ENCODE data around the gene KCNIP4. TPM values are rescaled to one million over a fixed set of nuclear protein-coding genes. Genes with fewer than 3 reads are reported as not detected.

KCNIP4 gene
- total and polyA plus RNA-seq, 2 of the 8 experiments (the other 6 are each of a cell fraction or from before 2014, with no cell fraction given), result 0.06 TPM; not detected in 1

- Histone ChIP-seq H3K9me3 (ENCODE audit: insufficient read depth in 2 of 2, low read depth in 1 of 2, low read length in 1 of 2) (no peaks in the 10 kb centered on the region), H3K4me2 (ENCODE audit: insufficient read depth in 1 of 2, low read depth in 2 of 2, low read length in 2 of 2) (no peak overlapping the region), H4K20me1 (replicated peaks in 1 of 2; ENCODE audit: control insufficient read depth in 1 of 2, insufficient read depth in 2 of 2, low read length in 2 of 2) (no peaks in the 10 kb centered on the region), H3K18ac (ENCODE audit: extremely low read depth, low read length) (no peak overlapping the region), H2BK20ac (ENCODE audit: low read length) (no peak overlapping the region), H3K14ac (ENCODE audit: insufficient read length) (no peak overlapping the region), H3K27ac (ENCODE audit: low read depth, low read length) (no peak overlapping the region), H2BK5ac (ENCODE audit: low read depth, low read length) (no peak overlapping the region), H2AK5ac (ENCODE audit: low read depth, low read length) (no peak overlapping the region), H2BK15ac (ENCODE audit: low read length) (no peak overlapping the region), H3K4ac (replicated peaks; ENCODE audit: insufficient read length, low read depth, low read length) (no peak overlapping the region), H4K8ac (ENCODE audit: extremely low read depth, insufficient read depth, low read length) (no peak overlapping the region), H3K4me1 (replicated peaks in 1 of 4; ENCODE audit: control insufficient read depth in 3 of 4, insufficient read depth in 4 of 4, low read length in 3 of 4) (peaks cover 0 to 2% (median 0%) of the 10 kb centered on the region in 4 experiments; a peak in 1 of 7 replicates), H2AFZ (ENCODE audit: low read length) (no peak overlapping the region), H3K23me2 (ENCODE audit: low read depth, low read length) (peaks cover 3% of the 10 kb centered on the region; the same call in 1 of the 2 replicates), H3K27me3 (replicated peaks in 1 of 4; ENCODE audit: control insufficient read depth in 3 of 4, extremely low read depth in 1 of 4, insufficient read depth in 3 of 4, low read length in 3 of 4) (peaks cover 2 to 11% (median 8%) of the 10 kb centered on the region in 4 experiments; a peak in 6 of 7 replicates), H4K91ac (replicated peaks; ENCODE audit: insufficient read length, low read length) (no peak overlapping the region), H2BK120ac (replicated peaks; ENCODE audit: low read depth, low read length) (no peak overlapping the region), H3K79me1 (ENCODE audit: low read depth, low read length) (no peaks in the 10 kb centered on the region), H3K9ac (replicated peaks in 1 of 4; ENCODE audit: extremely low read depth in 1 of 4, low read depth in 3 of 4, low read length in 3 of 4) (no peak overlapping the region), H3K36me3 (ENCODE audit: control insufficient read depth in 2 of 4, insufficient read depth in 4 of 4, low read length in 3 of 4) (no peaks in the 10 kb centered on the region), H3K23ac (ENCODE audit: insufficient read length) (no peak overlapping the region), H3K79me2 (ENCODE audit: control insufficient read depth in 1 of 2, insufficient read depth in 2 of 2, low read length in 2 of 2) (no peaks in the 10 kb centered on the region), H4K5ac (ENCODE audit: insufficient read length, low read depth, low read length) (no peak overlapping the region), H2BK12ac (ENCODE audit: low read depth, low read length) (no peak overlapping the region), H3K56ac (replicated peaks; ENCODE audit: insufficient read length, low read depth, low read length) (no peak overlapping the region), H3K4me3 (ENCODE audit: extremely low read depth in 1 of 4, insufficient read depth in 2 of 4, low read depth in 3 of 4, low read length in 4 of 4) (no peak overlapping the region)
- DNase-seq (ENCODE audit: low read depth in 1 of 2, low spot score in 2 of 2), result no peak
- 58% methylated on average over 4 of the region's 4 CpGs; no CpG with 5 or more reads in 1 of the 2 experiments for WGBS, 2 experiments (ENCODE audit: extremely low coverage in 1 of 2, insufficient coverage in 1 of 2, insufficient read length in 1 of 2, insufficient replicate concordance in 2 of 2, low coverage in 1 of 2, low lambda C conversion rate in 2 of 2, missing lambda C conversion rate in 1 of 2)
- CTCF ChIA-PET (ENCODE audit: partially characterized antibody), result interaction anchor here (1.1 to 1.2 kb wide), 2 partner anchors 29 to 164 kb away, joined by 3 to 4 read pairs; no protein-coding TSS in a partner anchor
- POLR2A ChIA-PET (ENCODE audit: partially characterized antibody), result no interaction called here
- FAIRE-seq, result no peak
- TF ChIP-seq BCL11A (IDR thresholded peaks at IDR 0.05; ENCODE audit: low read depth in 2 of 2, low read length in 2 of 2) (no peak), HDAC6 (IDR thresholded peaks at IDR 0.05; ENCODE audit: low read depth, low read length) (no peak), TBP (IDR thresholded peaks at IDR 0.05; ENCODE audit: low read depth, low read length) (no peak)
These were observed 5.1 kb upstream of the KCNIP4 start for GRCh38 chr4:21953653-21954052.

Measured in H1 (cell line).